GM12878 (cell line): Measurements from ENCODE around the gene SGF29. TPM values are rescaled to one million over a fixed set of nuclear protein-coding genes. Genes with fewer than 3 reads are reported as not detected.

Source experiments
- ATAC-seq: fragments of 200-7000 bp; cut with Tn5 transposase; 3 replicates; pipeline ENCODE4 v1.9.1; 2020; ENCODE audit warnings: mild to moderate bottlenecking, moderate library complexity
- BruUV-seq: library from RNA; stranded (reverse); fragments of 400-500 nt; replicated peaks from 2 replicates; lab custom pipeline; 2021; lab: Mats Ljungman, UMichigan
- CTCF ChIA-PET: fragments of 300-600 bp; sonication (Branson Sonifier 250); formaldehyde crosslinking; extraction: SDS; loops from one replicate; lab custom pipeline; 2021; ENCODE audit warnings: inconsistent platforms; lab: Yijun Ruan, JAX
- POLR2A ChIA-PET: fragments of 350-600 bp; formaldehyde crosslinking; extraction: SDS; loops from one replicate; lab custom pipeline; 2021; ENCODE audit warnings: inconsistent platforms; lab: Charles Lee
- RAD21 ChIA-PET: fragments of 300-600 bp; sonication (Branson Sonifier 250); formaldehyde crosslinking; loops from one replicate; lab custom pipeline; 2023; ENCODE audit warnings: antibody characterized with exemption; ENCODE audit not compliant: unreplicated experiment; lab: Charles Lee
- SMC1A ChIA-PET: fragments of 300-600 bp; sonication (Branson Sonifier 250); formaldehyde crosslinking; loops from one replicate; lab custom pipeline; 2023; ENCODE audit not compliant: unreplicated experiment, uncharacterized antibody; lab: Charles Lee
- DNase-seq: peaks from one replicate; pipeline ENCODE4 v3.0.0-alpha.2; 2011; ENCODE audit warnings: low read depth, low spot score
- FAIRE-seq: peaks from 3 replicates; lab custom pipeline; 2011; peaks lifted over from hg19 to GRCh38; lab: Jason Lieb, UNC
- H2AFZ ChIP-seq: 2 replicates; pipeline ENCODE4 v1.6.0; 2011; ENCODE audit warnings: low read depth, low read length, control low read depth; ENCODE audit not compliant: control insufficient read depth
- H3K27ac ChIP-seq: 2 replicates; pipeline ENCODE4 v1.5.1; 2011; ENCODE audit warnings: control low read depth; ENCODE audit not compliant: control insufficient read depth, insufficient read depth
- H3K27me3 ChIP-seq, 2 experiments: replicated peaks in 1 of 2; 2 replicates each; pipeline versions ENCODE4 v1.6.0 to v1.6.1; 2011; ENCODE audit warnings: low read length in 1 of 2; ENCODE audit not compliant: control insufficient read depth in 2 of 2, insufficient read depth in 2 of 2
- H3K36me3 ChIP-seq, 2 experiments: 2 replicates each; pipeline ENCODE4 v1.5.1; 2011; ENCODE audit warnings: low read length in 1 of 2; ENCODE audit not compliant: control insufficient read depth in 2 of 2, insufficient read depth in 2 of 2
- H3K4me1 ChIP-seq: 2 replicates; pipeline ENCODE4 v1.6.1; 2011; ENCODE audit warnings: mild to moderate bottlenecking, low read length, moderate library complexity, mixed read lengths; ENCODE audit not compliant: control insufficient read depth, insufficient read depth
- H3K4me2 ChIP-seq: 2 replicates; pipeline ENCODE4 v1.6.0; 2011; ENCODE audit warnings: control low read depth; ENCODE audit not compliant: control insufficient read depth, insufficient read depth
- H3K4me3 ChIP-seq: fragments of 200-600 bp; sonication (generic); 2 replicates; pipeline ENCODE4 v1.5.1; 2016
- H3K79me2 ChIP-seq: 2 replicates; pipeline ENCODE4 v1.6.0; 2011; ENCODE audit warnings: low read length; ENCODE audit not compliant: control insufficient read depth, insufficient read depth
- H3K9ac ChIP-seq: 2 replicates; pipeline ENCODE4 v1.8.0; 2011; ENCODE audit warnings: low read length, control low read depth, mixed read lengths; ENCODE audit not compliant: control insufficient read depth, insufficient read depth
- H3K9me3 ChIP-seq: replicated peaks from 3 replicates; pipeline ENCODE4 v1.5.1; 2011; ENCODE audit warnings: mild to moderate bottlenecking, low read length; ENCODE audit not compliant: control insufficient read depth, insufficient read depth
- H4K20me1 ChIP-seq: 2 replicates; pipeline ENCODE4 v1.6.0; 2011; ENCODE audit not compliant: control insufficient read depth, insufficient read depth
- EGR1 ChIP-seq, 2 experiments: IDR thresholded peaks; 1 replicate in 1 of 2; 2 replicates in 1 of 2; pipeline ENCODE4 v1.6.1; 2011 to 2012; ENCODE audit warnings: low read depth in 2 of 2, low read length in 2 of 2, borderline replicate concordance in 1 of 2, mild to moderate bottlenecking in 1 of 2, moderate library complexity in 1 of 2
- ESRRA ChIP-seq: IDR thresholded peaks from 2 replicates; pipeline ENCODE4 v1.6.1; 2012; ENCODE audit warnings: mild to moderate bottlenecking, low read length, improper control_type of control experiment
- EZH2 ChIP-seq: IDR thresholded peaks from 2 replicates; pipeline ENCODE4 v1.6.1; 2012; ENCODE audit warnings: low read depth, mild to moderate bottlenecking, control low read depth, inconsistent platforms, low read length, borderline replicate concordance; ENCODE audit not compliant: control insufficient read depth
- FOS ChIP-seq: IDR thresholded peaks from 3 replicates; pipeline ENCODE4 v1.6.1; 2011; ENCODE audit warnings: borderline replicate concordance; ENCODE audit not compliant: insufficient read length; ENCODE audit errors: extremely low read depth
- HSF1 ChIP-seq: fragments of 150-350 bp; IDR thresholded peaks from 2 replicates; pipeline ENCODE4 v1.6.1; 2014; ENCODE audit warnings: mild to moderate bottlenecking, low read depth, low read length
- IRF4 ChIP-seq: IDR thresholded peaks from 2 replicates; pipeline ENCODE4 v1.6.1; 2011; ENCODE audit warnings: low read depth, low read length
- MEF2B ChIP-seq: fragments of 450-650 bp; IDR thresholded peaks from 2 replicates; pipeline ENCODE4 v1.6.1; 2018; ENCODE audit warnings: mild to moderate bottlenecking, moderate library complexity; ENCODE audit not compliant: partially characterized antibody, poor library complexity, severe bottlenecking
- MLLT1 ChIP-seq: fragments of 450-650 bp; IDR thresholded peaks from 2 replicates; pipeline ENCODE4 v1.6.1; 2016; ENCODE audit warnings: mild to moderate bottlenecking
- MYC ChIP-seq: IDR thresholded peaks from 2 replicates; pipeline ENCODE4 v1.6.1; 2011; ENCODE audit warnings: mild to moderate bottlenecking, low read length, moderate library complexity, inconsistent platforms; ENCODE audit not compliant: insufficient read depth, insufficient replicate concordance, insufficient read length, severe bottlenecking
- NBN ChIP-seq: fragments of 450-650 bp; IDR thresholded peaks from 2 replicates; pipeline ENCODE4 v1.6.1; 2016
- PKNOX1 ChIP-seq: fragments of 450-650 bp; IDR thresholded peaks from 2 replicates; pipeline ENCODE4 v1.6.1; 2016; ENCODE audit warnings: mild to moderate bottlenecking
- POLR2AphosphoS2 ChIP-seq: IDR thresholded peaks from 2 replicates; pipeline ENCODE4 v1.6.1; 2011; ENCODE audit warnings: low read depth, mild to moderate bottlenecking, low read length, improper control_type of control experiment, moderate library complexity
- RAD21 ChIP-seq: IDR thresholded peaks from 2 replicates; pipeline ENCODE4 v1.6.1; 2011; ENCODE audit warnings: mild to moderate bottlenecking, low read depth, low read length, moderate library complexity; ENCODE audit not compliant: insufficient read depth
- SIX5 ChIP-seq: IDR thresholded peaks from 2 replicates; pipeline ENCODE4 v1.6.1; 2011; ENCODE audit warnings: mild to moderate bottlenecking, low read depth, low read length, moderate library complexity; ENCODE audit not compliant: severe bottlenecking
- ZNF207 ChIP-seq: fragments of 450-650 bp; IDR thresholded peaks from 2 replicates; pipeline ENCODE4 v1.6.1; 2014; ENCODE audit warnings: antibody characterized with exemption, mild to moderate bottlenecking, borderline replicate concordance
- ZZZ3 ChIP-seq: IDR thresholded peaks from 2 replicates; pipeline ENCODE4 v1.6.1; 2011; ENCODE audit warnings: low read depth; ENCODE audit not compliant: control insufficient read depth, insufficient read length
- WGBS: methylation state at CpG from one replicate; pipeline ENCODE4 v1.1.6; 2016; ENCODE audit warnings: low lambda C conversion rate; ENCODE audit not compliant: insufficient replicate concordance, insufficient coverage; ENCODE audit errors: missing lambda C conversion rate; 5-methylcytosine and 5-hydroxymethylcytosine counted together
- in situ Hi-C: fragments of 300-500 bp; cut with MboI; formaldehyde crosslinking; loops from 9 replicates; pipeline ENCODE4 v1.14.3; 2018; ENCODE audit warnings: mixed read lengths
- intact Hi-C: fragments of 100-400 bp; cut with micrococcal nuclease; formaldehyde crosslinking; loops from one replicate; pipeline ENCODE4 v1.14.2; 2022; ENCODE audit not compliant: unreplicated experiment
- polyA plus RNA-seq, 11 experiments: library from polyadenylated mRNA; depleted of rRNA in 4 of 11; unstranded in 6 of 11; stranded (reverse) in 5 of 11; fragments of >200 nt; fragmentation: Nextera tagmentation in 4 of 11; fragmentation: Illumina TruSeq in 1 of 11; extraction: Ambion mirVana in 4 of 11; extraction: Trizol in 1 of 11; gene quantifications; 1 replicate in 1 of 11; 2 replicates in 10 of 11; pipeline versions ENCODE4 v1.2.1 to v1.2.3, GENCODE V29; 2011 to 2016; ENCODE audit warnings: inconsistent platforms in 2 of 11, missing spikeins in 2 of 11, low read depth in 1 of 11
- total RNA-seq, 4 experiments: library from RNA; depleted of rRNA in 3 of 4; stranded (reverse); fragments of >200 nt in 3 of 4; fragmentation: Illumina TruSeq in 1 of 4; extraction: Trizol in 1 of 4; gene quantifications; 2 replicates each; pipeline versions ENCODE4 v1.2.1 to v1.2.3, GENCODE V29; 2013 to 2021
- TF ChIP-seq, protein P1 (sequence below): fragments of 450-650 bp; conservative IDR thresholded peaks from 2 replicates; pipeline ENCODE4 v1.6.1; 2017; ENCODE audit warnings: mild to moderate bottlenecking, moderate library complexity

SGF29 gene
- total and polyA plus RNA-seq, 10 of the 15 experiments (the other 5 are each of a cell fraction or from before 2014, with no cell fraction given) = 2.2 to 20.1 (median 12.3) TPM

DNA sequence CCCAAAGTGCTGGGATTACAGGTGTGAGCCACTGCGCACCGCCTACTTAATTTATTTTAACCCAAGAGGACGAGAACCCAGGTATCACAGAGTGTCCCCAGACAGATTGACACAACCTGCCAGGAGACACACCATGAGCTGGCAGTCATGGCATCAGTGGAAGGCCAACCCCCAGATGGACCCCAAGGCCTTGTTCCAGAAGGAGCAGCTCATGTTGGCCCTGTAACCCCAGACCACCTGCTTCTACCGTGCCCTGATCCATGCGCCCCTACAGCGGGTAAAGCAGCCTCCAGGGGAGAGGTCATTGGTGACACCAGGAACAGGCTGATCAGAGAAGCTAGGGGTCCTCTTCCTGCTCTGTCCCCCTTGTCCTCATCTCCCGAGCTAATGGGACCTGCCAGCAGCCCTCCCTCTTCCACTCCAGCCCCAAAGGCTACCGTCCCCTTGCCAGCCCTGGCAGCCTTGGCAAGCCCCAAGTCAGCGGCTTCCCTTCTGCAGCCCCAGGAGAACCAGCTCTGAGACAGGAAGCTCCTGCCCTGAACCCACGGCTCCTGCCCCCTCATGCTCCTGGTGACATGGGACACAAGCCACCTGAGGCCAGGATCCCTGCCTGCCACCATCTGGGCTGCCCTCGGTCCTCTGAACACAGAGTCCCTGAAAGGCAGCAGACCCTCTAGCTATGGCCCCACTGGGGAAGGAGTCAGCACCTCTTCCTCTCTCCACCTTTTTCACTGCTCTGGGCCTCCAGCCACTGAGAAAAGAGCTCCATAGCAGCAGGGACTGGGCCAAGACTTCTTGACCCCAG, 49.9 kb downstream of the SGF29 start:
- RAD21 ChIA-PET = no interaction called here
- POLR2A ChIA-PET = interaction anchor here (0.5 kb wide), 1 partner anchor 21 kb away, joined by 3 read pairs; no protein-coding TSS in a partner anchor
- no peak overlapping the region for H3K27ac ChIP-seq
- CTCF ChIA-PET = no interaction called here
- no peak overlapping the region for H2AFZ ChIP-seq
- SMC1A ChIA-PET = no interaction called here
- ATAC-seq (no peak), DNase-seq (no peak), FAIRE-seq (no peak)
- H3K36me3 ChIP-seq = no peaks in the 10 kb centered on the region
- no peaks in the 10 kb centered on the region for H3K79me2 ChIP-seq
- no peak overlapping the region for H3K9ac ChIP-seq
- in situ Hi-C loops (no loop called here), intact Hi-C loops (no loop called here)
- no TSS peak for BruUV-seq
- H3K4me1 ChIP-seq = no peaks in the 10 kb centered on the region
- no peaks in the 10 kb centered on the region; a peak in 1 of 4 replicates for H3K27me3 ChIP-seq
- no peak overlapping the region for H3K4me3 ChIP-seq
- WGBS = 65% methylated on average over 11 of the region's 11 CpGs
- no peaks in the 10 kb centered on the region for H4K20me1 ChIP-seq
- no peaks in the 10 kb centered on the region for H3K9me3 ChIP-seq
- no peak overlapping the region for H3K4me2 ChIP-seq
- TF ChIP-seq HSF1 (no peak), PKNOX1 (no peak), EZH2 (no peak), IRF4 (no peak), POLR2AphosphoS2 (no peak), EGR1 (IDR thresholded peaks at IDR 0.05; ENCODE audit: borderline replicate concordance in 1 of 2, low read depth in 2 of 2, low read length in 2 of 2) (no peak), ZNF207 (no peak), MEF2B (no peak), ZZZ3 (no peak), FOS (no peak), RAD21 (no peak), MLLT1 (no peak), ESRRA (no peak), NBN (no peak), SIX5 (no peak), MYC (no peak)
- TF ChIP-seq, protein P1, sequence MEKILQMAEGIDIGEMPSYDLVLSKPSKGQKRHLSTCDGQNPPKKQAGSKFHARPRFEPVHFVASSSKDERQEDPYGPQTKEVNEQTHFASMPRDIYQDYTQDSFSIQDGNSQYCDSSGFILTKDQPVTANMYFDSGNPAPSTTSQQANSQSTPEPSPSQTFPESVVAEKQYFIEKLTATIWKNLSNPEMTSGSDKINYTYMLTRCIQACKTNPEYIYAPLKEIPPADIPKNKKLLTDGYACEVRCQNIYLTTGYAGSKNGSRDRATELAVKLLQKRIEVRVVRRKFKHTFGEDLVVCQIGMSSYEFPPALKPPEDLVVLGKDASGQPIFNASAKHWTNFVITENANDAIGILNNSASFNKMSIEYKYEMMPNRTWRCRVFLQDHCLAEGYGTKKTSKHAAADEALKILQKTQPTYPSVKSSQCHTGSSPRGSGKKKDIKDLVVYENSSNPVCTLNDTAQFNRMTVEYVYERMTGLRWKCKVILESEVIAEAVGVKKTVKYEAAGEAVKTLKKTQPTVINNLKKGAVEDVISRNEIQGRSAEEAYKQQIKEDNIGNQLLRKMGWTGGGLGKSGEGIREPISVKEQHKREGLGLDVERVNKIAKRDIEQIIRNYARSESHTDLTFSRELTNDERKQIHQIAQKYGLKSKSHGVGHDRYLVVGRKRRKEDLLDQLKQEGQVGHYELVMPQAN = no peak
